T-cell (primary cell): Measurements from ENCODE around the gene UBL7. TPM values are rescaled to one million over a fixed set of nuclear protein-coding genes. Genes with fewer than 3 reads are reported as not detected.

ENCODE experiments used
- ATAC-seq, 4 experiments: fragments of 200-7000 bp in 3 of 4; fragments of 150-1000 bp in 1 of 4; cut with Tn5 transposase; replicated peaks in 1 of 4; 1 replicate in 3 of 4; 2 replicates in 1 of 4; pipeline ENCODE4 v1.10.0; 2021; ENCODE audit warnings: moderate library complexity in 3 of 4, mild to moderate bottlenecking in 2 of 4, moderate number of reproducible peaks in 1 of 4
- CTCF ChIA-PET, 2 donors: fragments of 300-600 bp; sonication (Branson Sonifier 250); formaldehyde crosslinking; loops; one replicate each; lab custom pipeline; 2022; ENCODE audit warnings: antibody characterized with exemption in 2 of 2; lab: Charles Lee
- POLR2A ChIA-PET, 2 donors: fragments of 300-600 bp; sonication (Branson Sonifier 250); formaldehyde crosslinking; loops; one replicate each; lab custom pipeline; 2022; ENCODE audit warnings: antibody characterized with exemption in 2 of 2; lab: Charles Lee
- DNase-seq, 35 experiments: peaks; one replicate each; pipeline versions ENCODE4 v3.0.0 to v3.0.0-alpha.2; 2013 to 2023
- H3K27ac ChIP-seq: one replicate; pipeline ENCODE4 v1.5.1; 2013; ENCODE audit warnings: low read length
- H3K27me3 ChIP-seq, 2 experiments: replicated peaks in 1 of 2; 1 replicate in 1 of 2; 2 replicates in 1 of 2; pipeline versions ENCODE4 v1.6.1 to v1.7.0; 2013; ENCODE audit warnings: low read length in 1 of 2, mixed read lengths in 1 of 2; ENCODE audit not compliant: control insufficient read depth in 2 of 2, insufficient read depth in 2 of 2; ENCODE audit errors: extremely low read depth in 1 of 2
- H3K36me3 ChIP-seq, 2 donors: 1 replicate in 1 of 2; 2 replicates in 1 of 2; pipeline versions ENCODE4 v1.6.1 to v1.7.0; 2013; ENCODE audit warnings: low read length in 1 of 2; ENCODE audit not compliant: control insufficient read depth in 2 of 2, insufficient read depth in 1 of 2; ENCODE audit errors: extremely low read depth in 1 of 2
- H3K4me1 ChIP-seq, 2 experiments: 1 replicate in 1 of 2; 2 replicates in 1 of 2; pipeline versions ENCODE4 v1.6.1 to v1.7.0; 2013; ENCODE audit warnings: low read length in 2 of 2, mixed read lengths in 1 of 2; ENCODE audit not compliant: insufficient read depth in 2 of 2, control insufficient read depth in 1 of 2; ENCODE audit errors: extremely low read depth in 1 of 2
- H3K4me3 ChIP-seq, 2 donors: 1 replicate in 1 of 2; 2 replicates in 1 of 2; pipeline versions ENCODE4 v1.5.1 to v1.7.0; 2013; ENCODE audit warnings: mild to moderate bottlenecking in 2 of 2, low read length in 1 of 2, moderate library complexity in 1 of 2; ENCODE audit not compliant: control insufficient read depth in 1 of 2; ENCODE audit errors: extremely low read depth in 1 of 2
- H3K9me3 ChIP-seq: 2 replicates; pipeline ENCODE4 v1.7.0; 2013
- H3K27ac Mint-ChIP-seq, 2 donors: one replicate each; pipeline ENCODE4 v1.8.0; 2020 to 2021; ENCODE audit warnings: mild to moderate bottlenecking in 2 of 2, mixed read lengths in 2 of 2
- H3K27me3 Mint-ChIP-seq, 2 donors: one replicate each; pipeline ENCODE4 v1.8.0; 2021 to 2022; ENCODE audit warnings: mixed read lengths in 2 of 2
- H3K36me3 Mint-ChIP-seq: one replicate; pipeline ENCODE4 v1.8.0; 2021; ENCODE audit warnings: mixed read lengths
- H3K4me1 Mint-ChIP-seq, 3 donors: one replicate each; pipeline ENCODE4 v1.8.0; 2020 to 2022; ENCODE audit warnings: mixed read lengths in 3 of 3, mild to moderate bottlenecking in 1 of 3
- H3K4me3 Mint-ChIP-seq, 3 donors: one replicate each; pipeline ENCODE4 v1.8.0; 2020 to 2022; ENCODE audit warnings: mild to moderate bottlenecking in 3 of 3, mixed read lengths in 3 of 3, moderate library complexity in 3 of 3
- H3K9me3 Mint-ChIP-seq, 3 donors: one replicate each; pipeline ENCODE4 v1.8.0; 2020 to 2022; ENCODE audit warnings: mixed read lengths in 3 of 3
- WGBS: methylation state at CpG from one replicate; pipeline ENCODE4 v1.1.5; 2013; ENCODE audit warnings: missing lambda C conversion rate; ENCODE audit not compliant: insufficient coverage; 5-methylcytosine and 5-hydroxymethylcytosine counted together
- total RNA-seq, 35 experiments: library from RNA in 6 of 35; stranded (reverse) in 6 of 35; fragments of 120-200 nt in 1 of 35; gene quantifications; one replicate each; pipeline versions ENCODE4 v1.2.1 to v1.2.4 and lab custom pipeline; 2013 to 2026

UBL7 gene
- total RNA-seq, 5 donors from 2014 or later (not counting 1 experiment from before 2014, with no cell fraction given), result 26.1 to 59.9 (median 55.3) TPM

DNA sequence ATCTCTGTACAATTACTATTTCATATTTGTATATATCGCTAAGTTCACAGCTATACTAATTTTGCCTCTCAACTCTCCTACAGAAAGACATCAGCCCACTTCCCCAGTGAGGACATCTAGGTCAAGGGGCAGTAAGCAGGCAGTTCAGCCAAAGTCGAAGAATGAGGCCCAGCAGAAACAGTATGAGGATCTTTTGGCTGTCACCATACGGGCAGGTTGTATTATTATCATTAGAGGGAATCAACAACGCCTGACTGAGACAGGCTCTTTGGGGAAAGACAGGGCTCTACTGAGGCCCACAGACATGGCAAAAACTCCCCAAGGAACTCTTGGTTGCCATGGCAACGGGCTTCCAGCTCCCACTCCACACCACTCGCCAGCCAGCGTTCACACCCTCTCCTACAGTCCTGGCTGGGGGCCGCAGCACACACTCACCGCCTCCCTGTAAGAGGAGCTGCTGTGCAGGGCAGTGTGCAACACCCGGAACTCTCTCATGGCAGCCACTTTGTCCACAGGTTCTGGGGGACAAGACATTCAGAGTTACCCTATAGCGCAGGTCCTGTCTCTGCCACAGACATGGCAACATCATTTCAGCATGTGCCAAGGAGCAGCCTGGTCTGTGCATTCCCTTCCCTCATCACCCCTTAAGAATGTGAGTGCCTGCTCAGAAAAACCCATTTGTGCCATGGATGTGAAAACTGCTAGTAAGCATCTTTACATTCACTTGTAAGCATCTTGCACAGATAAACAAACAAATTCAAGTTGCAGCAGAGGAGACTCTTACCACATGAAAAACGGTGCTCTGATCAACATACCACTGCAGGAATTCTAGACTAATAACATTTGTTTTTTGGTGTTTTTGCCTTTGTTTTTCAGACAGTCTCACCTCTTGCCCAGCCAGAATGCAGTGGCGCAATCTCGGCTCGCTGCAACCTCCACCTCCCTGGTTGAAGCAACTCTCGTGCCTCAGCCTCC lies 8.8 kb downstream of the UBL7 start:
- POLR2A ChIA-PET, result no interaction called here
- H3K27ac Mint-ChIP-seq, result no peak overlapping the region
- Histone ChIP-seq H3K27me3 (no peaks in the 10 kb centered on the region), H3K9me3 (no peaks in the 10 kb centered on the region), H3K27ac (no peak overlapping the region), H3K4me3 (no peak overlapping the region), H3K36me3 (peaks cover 36 to 90% of the 10 kb centered on the region in 2 donors), H3K4me1 (peaks cover 2 to 8% of the 10 kb centered on the region in 2 experiments)
- CTCF ChIA-PET, result interaction anchor here (0.6 to 0.9 kb wide), 2 partner anchors 9 to 15 kb away, joined by 3 read pairs; partner anchors contain the start of gene UBL7 (in 1 of the 2)
- no peaks in the 10 kb centered on the region for H3K9me3 Mint-ChIP-seq
- 95% methylated on average over 10 of the region's 16 CpGs for WGBS
- no peaks in the 10 kb centered on the region for H3K27me3 Mint-ChIP-seq
- no peak for ATAC-seq
- H3K4me1 Mint-ChIP-seq, result peaks cover 19 to 24% (median 21%) of the 10 kb centered on the region in 3 donors
- H3K4me3 Mint-ChIP-seq, result no peak overlapping the region
- no peak for DNase-seq
- H3K36me3 Mint-ChIP-seq, result peaks cover 84% of the 10 kb centered on the region

DNA sequence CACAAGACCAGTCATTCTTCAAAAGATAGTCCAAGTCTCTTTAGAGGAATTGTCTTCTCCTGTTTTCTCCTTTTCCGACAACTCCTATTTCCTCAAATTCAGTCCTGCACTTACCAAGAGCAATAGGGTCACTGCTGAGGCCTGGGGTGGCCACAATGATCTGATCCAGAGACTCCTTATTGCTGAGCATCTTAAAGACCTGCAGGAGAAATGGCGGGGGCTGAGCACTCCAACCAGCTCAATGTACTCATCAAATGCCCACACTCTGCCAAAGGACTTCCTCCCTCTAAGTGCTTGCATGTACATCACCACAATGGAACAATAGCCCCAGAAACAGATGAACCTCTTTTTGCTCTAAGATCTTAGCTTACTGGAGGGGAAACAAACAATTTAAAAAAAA lies 9.6 kb downstream of the UBL7 start:
- peaks cover 87% of the 10 kb centered on the region for H3K36me3 Mint-ChIP-seq
- ChIA-PET CTCF (interaction anchor here in 1 of 2 donors (0.9 kb wide), 1 partner anchor 10 kb away, joined by 3 read pairs; the partner anchor contains the start of gene UBL7), POLR2A (interaction anchor here in 1 of 2 donors (0.6 kb wide), 1 partner anchor 187 kb away, joined by 10 read pairs; no protein-coding TSS in a partner anchor)
- H3K27me3 Mint-ChIP-seq, result no peaks in the 10 kb centered on the region
- 100% methylated on average over 2 of the region's 2 CpGs for WGBS
- no peak for ATAC-seq
- Histone ChIP-seq H3K36me3 (peaks cover 36 to 89% of the 10 kb centered on the region in 2 donors), H3K4me1 (peaks cover 2 to 8% of the 10 kb centered on the region in 2 experiments), H3K9me3 (no peaks in the 10 kb centered on the region), H3K27me3 (no peaks in the 10 kb centered on the region), H3K27ac (no peak overlapping the region), H3K4me3 (no peak overlapping the region)
- H3K4me1 Mint-ChIP-seq, result peaks cover 19 to 21% (median 20%) of the 10 kb centered on the region in 3 donors
- H3K27ac Mint-ChIP-seq, result no peak overlapping the region
- H3K4me3 Mint-ChIP-seq, result no peak overlapping the region
- H3K9me3 Mint-ChIP-seq, result no peaks in the 10 kb centered on the region
- DNase-seq, result no peak

DNA sequence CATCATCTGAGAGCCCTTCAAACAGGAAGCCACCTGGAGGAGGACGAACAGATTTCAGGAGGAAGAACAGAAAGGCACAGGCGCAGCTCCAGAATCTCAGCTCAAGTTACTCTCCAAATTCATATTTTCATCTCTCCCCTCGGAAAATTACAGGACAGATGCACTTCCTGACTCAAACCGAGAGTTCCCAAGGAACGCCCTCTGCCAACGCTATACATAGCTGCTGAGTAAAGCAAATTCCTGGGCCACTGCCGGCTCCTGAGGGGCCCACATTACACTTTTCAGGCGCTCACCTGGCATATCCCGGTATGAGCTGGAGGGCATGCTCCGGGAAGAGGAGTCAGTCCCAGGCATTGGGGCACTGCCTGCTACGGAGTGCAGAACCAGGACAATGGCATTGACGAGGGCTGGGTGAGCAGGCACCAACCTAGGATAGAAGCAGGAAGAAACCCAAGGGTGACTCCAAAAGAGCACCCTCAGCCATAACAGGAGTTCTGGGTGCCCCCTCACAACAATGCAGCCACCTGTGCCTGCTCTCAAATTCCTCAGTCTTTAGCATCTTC lies 11.2 kb downstream of the UBL7 start:
- Mint-ChIP-seq H3K36me3 (peaks cover 88% of the 10 kb centered on the region), H3K9me3 (no peaks in the 10 kb centered on the region), H3K4me3 (no peak overlapping the region), H3K4me1 (peaks cover 15 to 17% (median 16%) of the 10 kb centered on the region in 3 donors), H3K27ac (no peak overlapping the region), H3K27me3 (no peaks in the 10 kb centered on the region)
- Histone ChIP-seq H3K4me1 (peaks cover 2 to 8% of the 10 kb centered on the region in 2 experiments), H3K4me3 (no peak overlapping the region), H3K36me3 (peaks cover 37 to 98% of the 10 kb centered on the region in 2 donors), H3K27ac (no peak overlapping the region), H3K9me3 (no peaks in the 10 kb centered on the region), H3K27me3 (no peaks in the 10 kb centered on the region)
- ChIA-PET POLR2A (no interaction called here), CTCF (interaction anchor here (1.1 to 1.3 kb wide), 3 partner anchors 10 to 74 kb away, joined by 3 to 5 read pairs (median 3); partner anchors contain the start of gene UBL7 (in 1 of the 2))
- 93% methylated on average over 10 of the region's 12 CpGs for WGBS
- no peak for ATAC-seq
- DNase-seq, result no peak

- no peak overlapping the region for H3K4me3 Mint-ChIP-seq
- H3K4me1 Mint-ChIP-seq, result peaks cover 9 to 10% (median 10%) of the 10 kb centered on the region in 3 donors
- Histone ChIP-seq H3K4me1 (peaks cover 2 to 3% of the 10 kb centered on the region in 2 experiments), H3K27ac (no peak overlapping the region), H3K4me3 (no peak overlapping the region), H3K9me3 (no peaks in the 10 kb centered on the region), H3K27me3 (no peaks in the 10 kb centered on the region), H3K36me3 (peaks cover 41 to 98% of the 10 kb centered on the region in 2 donors)
- H3K9me3 Mint-ChIP-seq, result no peaks in the 10 kb centered on the region
- 97% methylated on average over 5 of the region's 7 CpGs for WGBS
- no peak for ATAC-seq
- no peaks in the 10 kb centered on the region for H3K27me3 Mint-ChIP-seq
- POLR2A ChIA-PET, result no interaction called here
- H3K27ac Mint-ChIP-seq, result no peak overlapping the region
- CTCF ChIA-PET, result interaction anchor here (1.1 to 1.3 kb wide), 2 partner anchors 9 to 12 kb away, joined by 3 read pairs; partner anchors contain the start of gene UBL7 (in 1 of the 2)
- peaks cover 87% of the 10 kb centered on the region for H3K36me3 Mint-ChIP-seq
- DNase-seq, result no peak
Measured at GRCh38 chr15:74449095-74449494, 11.9 kb downstream of the UBL7 start.

DNA sequence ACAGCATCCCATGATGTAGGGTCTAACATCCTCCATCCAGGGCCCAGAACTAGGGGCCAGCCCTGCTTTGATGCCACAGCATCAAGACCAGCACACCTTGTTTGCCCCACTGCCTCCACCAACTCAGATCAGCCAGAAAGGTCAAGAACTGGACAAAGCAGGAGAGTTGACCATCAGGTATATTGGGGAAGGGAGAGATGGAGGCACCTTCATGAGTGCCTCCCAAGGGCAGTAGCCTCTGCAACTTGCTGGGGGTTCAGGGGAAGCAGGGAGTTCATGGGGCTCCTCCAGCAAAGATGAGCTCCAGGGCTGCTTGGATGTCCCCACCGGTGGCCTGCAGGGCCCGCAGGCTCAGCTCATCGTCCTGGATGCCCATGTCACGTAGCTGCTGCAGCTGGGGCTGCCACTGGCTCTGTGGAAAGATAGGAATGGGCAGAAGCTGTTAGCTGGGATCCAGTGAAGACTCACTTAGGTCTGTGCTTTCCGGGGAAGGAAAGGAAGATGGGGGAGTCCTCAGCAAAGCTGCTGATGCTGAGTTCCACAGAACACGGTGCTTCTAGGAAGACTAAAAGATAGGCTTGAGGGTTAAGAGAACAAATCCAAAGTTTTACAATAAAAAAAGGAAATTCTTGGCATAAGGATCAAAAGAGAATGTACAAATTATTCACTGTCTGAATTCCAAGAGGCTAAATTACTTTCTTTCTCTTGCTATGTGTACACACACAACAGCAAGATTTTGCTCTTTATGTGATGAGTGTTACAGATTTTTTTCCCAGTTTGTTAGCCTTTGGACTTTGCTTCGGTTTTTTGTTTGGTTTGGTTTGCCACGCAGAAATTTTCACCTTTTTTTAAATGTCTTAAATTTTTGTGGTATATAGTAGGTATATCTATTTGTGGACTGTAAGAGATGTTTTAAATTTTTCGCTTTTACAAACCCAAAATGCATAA lies 14.9 kb downstream of the UBL7 start:
- 100% methylated on average over 4 of the region's 9 CpGs for WGBS

More for the DNA sequence above, 14.9 kb downstream of the UBL7 start:
- peaks cover 37 to 69% of the 10 kb centered on the region in 2 donors for H3K36me3 ChIP-seq
- POLR2A ChIA-PET, result no interaction called here
- no peaks in the 10 kb centered on the region for H3K27me3 Mint-ChIP-seq
- H3K36me3 Mint-ChIP-seq, result peaks cover 62% of the 10 kb centered on the region
- H3K4me3 ChIP-seq, result no peak overlapping the region
- no peaks in the 10 kb centered on the region for H3K27me3 ChIP-seq
- no peaks in the 10 kb centered on the region for H3K4me1 Mint-ChIP-seq
- CTCF ChIA-PET, result no interaction called here
- H3K4me3 Mint-ChIP-seq, result no peak overlapping the region
- no peak overlapping the region for H3K27ac Mint-ChIP-seq
- ATAC-seq (no peak), DNase-seq (no peak)
- H3K27ac ChIP-seq, result no peak overlapping the region
- no peaks in the 10 kb centered on the region for H3K4me1 ChIP-seq
- H3K9me3 Mint-ChIP-seq, result no peaks in the 10 kb centered on the region
- no peaks in the 10 kb centered on the region for H3K9me3 ChIP-seq
